ENCODE data around the gene RNF187. TPM values are rescaled to one million over a fixed set of nuclear protein-coding genes. Genes with fewer than 3 reads are reported as not detected.

RNF187 gene
- total RNA-seq, 1 experiment from 2014 or later: 63.4 TPM

- no peak for DNase-seq
- H3K4me1 ChIP-seq (ENCODE audit: insufficient read depth, low read length): no peaks in the 10 kb centered on the region
- H2BK5ac ChIP-seq (ENCODE audit: insufficient read length, low read length): no peak overlapping the region
- no peak overlapping the region for H3K23ac ChIP-seq (ENCODE audit: insufficient read length, low read depth, low read length)
- Mint-ChIP-seq H3K4me1 (peaks cover 22 to 46% of the 10 kb centered on the region in 2 experiments), H3K9me3 (peaks cover 0 to 5% of the 10 kb centered on the region in 2 experiments; a peak in 2 of 5 replicates), H3K4me3 (no peak overlapping the region; a peak in 1 of 5 replicates), H3K27ac (no peak overlapping the region), H3K36me3 (ENCODE audit: insufficient read depth in 1 of 3, low read depth in 3 of 3) (no peaks in the 10 kb centered on the region; a peak in 1 of 7 replicates), H3K27me3 (ENCODE audit: low read depth) (peaks cover 83% of the 10 kb centered on the region)
- peaks cover 10% of the 10 kb centered on the region; the same call in 1 of the 2 replicates for H3K27me3 ChIP-seq (ENCODE audit: insufficient read depth, low read length)
- H3K4me2 ChIP-seq (ENCODE audit: insufficient read depth, insufficient read length, low read length): no peak overlapping the region
- no peak overlapping the region for H3K27ac ChIP-seq (ENCODE audit: insufficient read length, low read depth, low read length)
- H2BK15ac ChIP-seq (ENCODE audit: low read depth, low read length): no peak overlapping the region
- no peak overlapping the region for H3K56ac ChIP-seq (ENCODE audit: insufficient read length, low read depth, low read length)
- no peak overlapping the region for H3K14ac ChIP-seq (ENCODE audit: insufficient read depth, low read length)
- no peaks in the 10 kb centered on the region for H3K9me3 ChIP-seq (ENCODE audit: control insufficient read depth, low read depth, low read length)
- no peaks in the 10 kb centered on the region for H4K20me1 ChIP-seq (ENCODE audit: control insufficient read depth, insufficient read depth, insufficient read length)
- H3K4ac ChIP-seq (ENCODE audit: low read depth, low read length): no peak overlapping the region
- H3K79me2 ChIP-seq (ENCODE audit: insufficient read depth, low read length): no peaks in the 10 kb centered on the region
- H3K18ac ChIP-seq (ENCODE audit: insufficient read length, low read depth, low read length): no peak overlapping the region
- no peak overlapping the region for H3K9ac ChIP-seq (ENCODE audit: extremely low read depth, insufficient read length, low read length)
- H2BK12ac ChIP-seq (ENCODE audit: insufficient read length, low read depth, low read length): no peak overlapping the region
- H3K79me1 ChIP-seq (ENCODE audit: insufficient read depth, low read depth, low read length, poor library complexity, severe bottlenecking): no peaks in the 10 kb centered on the region
- H2BK20ac ChIP-seq (ENCODE audit: low read depth, low read length, poor library complexity, severe bottlenecking): no peak overlapping the region
- no peak overlapping the region for H4K8ac ChIP-seq (replicated peaks; ENCODE audit: insufficient read length, low read depth, low read length)
- TF ChIP-seq CTCF (conservative IDR thresholded peaks at IDR 0.05): no peak
- no CpG with 5 or more reads among the region's 37 CpGs for WGBS (ENCODE audit: extremely low coverage, insufficient read length, low lambda C conversion rate)
- H4K91ac ChIP-seq (ENCODE audit: insufficient read length, low read depth, low read length): no peak overlapping the region
- H3T11ph ChIP-seq (ENCODE audit: low read length): no peak overlapping the region
- no peaks in the 10 kb centered on the region for H3K23me2 ChIP-seq (ENCODE audit: insufficient read length, low read depth, low read length, poor library complexity, severe bottlenecking)
- no peak overlapping the region for H4K5ac ChIP-seq (ENCODE audit: insufficient read length, low read depth, low read length)
- H2BK120ac ChIP-seq (ENCODE audit: low read depth, low read length, poor library complexity, severe bottlenecking): no peak overlapping the region
- H2AFZ ChIP-seq (ENCODE audit: low read length): no peak overlapping the region
- no peak overlapping the region for H2AK5ac ChIP-seq (ENCODE audit: insufficient read length, low read length)
These were observed 15.9 kb upstream of the RNF187 start for GRCh38 chr1:228471154-228471761.

Data from H9 (cell line).